ENCODE measurements around the gene CTNNB1.
A peak's percentile ranks its signal among the peaks of the same experiment; 100 is the strongest.
"Not testable (repeated sequence)": the region's sequence is repeated elsewhere in the genome, so short reads cannot be mapped to it uniquely, and the experiment has no call there.

The CTNNB1 gene

DNA sequence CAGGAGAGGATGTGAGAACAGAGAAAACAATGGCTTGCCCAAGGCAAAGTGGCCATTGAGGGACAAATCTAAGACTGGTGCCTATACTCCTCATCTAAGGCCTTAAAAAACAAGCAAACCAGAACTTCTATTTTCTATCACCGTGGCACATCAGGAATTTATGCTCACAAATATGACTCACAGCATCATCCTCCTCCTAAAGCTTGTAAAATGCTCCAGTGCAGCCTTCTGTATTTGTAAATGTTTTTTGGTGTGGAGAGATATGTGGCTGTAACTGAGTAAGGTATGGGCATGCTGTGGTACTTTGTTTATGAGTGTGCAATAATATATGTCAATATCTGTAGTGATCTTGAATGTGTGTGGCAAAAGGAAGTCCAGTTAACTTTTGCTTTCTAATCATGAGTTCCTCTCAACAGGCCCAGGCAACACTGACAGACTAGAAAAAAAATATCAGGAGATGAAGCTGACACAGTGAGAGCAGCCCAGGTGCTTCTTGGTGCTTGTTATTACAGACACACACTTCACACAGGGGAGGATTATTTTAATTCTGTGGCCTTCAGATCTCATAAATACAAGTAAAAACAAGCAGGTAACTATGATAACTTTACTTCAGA lies 60.3 kb downstream of the CTNNB1 start:
- peak; percentile 51 for DNase-seq

DNA sequence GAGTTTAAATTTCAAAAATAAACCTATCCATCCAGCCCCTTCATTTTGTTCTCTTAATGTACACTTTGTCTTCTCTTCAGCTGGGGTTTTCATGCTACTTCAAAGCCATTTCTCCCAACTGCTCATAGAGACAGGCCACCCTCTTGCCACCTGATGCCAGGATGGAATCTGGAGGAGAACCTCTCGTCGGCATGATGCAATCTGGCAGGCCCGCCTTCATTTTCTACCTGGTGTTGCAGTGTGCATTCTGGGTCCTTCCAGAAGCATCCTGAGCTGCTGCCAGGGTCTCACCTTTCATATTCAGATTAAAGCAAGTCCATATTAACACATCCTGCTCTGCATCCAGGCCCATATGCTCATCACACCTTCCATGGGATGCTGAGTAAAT lies 60.8 kb downstream of the CTNNB1 start:
- no peak for DNase-seq

DNA sequence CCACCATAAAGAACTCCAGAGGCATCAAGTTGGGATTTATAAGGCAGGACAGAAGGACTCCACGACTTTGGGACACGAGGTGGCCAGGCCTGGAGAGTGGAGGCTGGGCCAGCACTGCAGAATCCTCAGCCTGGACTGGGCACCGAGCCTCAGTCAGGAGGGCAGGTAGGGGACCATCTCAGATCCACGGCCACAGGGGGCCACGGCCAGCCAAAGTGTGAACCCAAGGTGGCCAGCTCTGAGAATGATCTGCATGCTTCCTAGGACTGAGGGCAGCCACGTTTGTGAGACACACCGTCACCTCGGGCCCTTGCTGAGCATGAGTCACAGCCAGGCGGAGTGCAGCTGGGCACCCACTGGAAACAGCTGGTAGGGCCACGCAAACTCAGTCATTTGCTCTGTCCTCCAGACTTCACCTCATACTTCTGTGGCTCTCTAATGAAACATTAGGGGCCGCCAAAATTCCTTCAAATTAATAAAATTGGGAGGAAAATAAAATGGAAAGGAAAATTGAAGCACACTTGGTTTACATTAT lies 65.8 kb downstream of the CTNNB1 start:
- peak; percentile 72 for DNase-seq

GRCh38 chr3:41265823-41266273 lies 66.5 kb downstream of the CTNNB1 start:
- DNase-seq, result peak; percentile 97

DNA sequence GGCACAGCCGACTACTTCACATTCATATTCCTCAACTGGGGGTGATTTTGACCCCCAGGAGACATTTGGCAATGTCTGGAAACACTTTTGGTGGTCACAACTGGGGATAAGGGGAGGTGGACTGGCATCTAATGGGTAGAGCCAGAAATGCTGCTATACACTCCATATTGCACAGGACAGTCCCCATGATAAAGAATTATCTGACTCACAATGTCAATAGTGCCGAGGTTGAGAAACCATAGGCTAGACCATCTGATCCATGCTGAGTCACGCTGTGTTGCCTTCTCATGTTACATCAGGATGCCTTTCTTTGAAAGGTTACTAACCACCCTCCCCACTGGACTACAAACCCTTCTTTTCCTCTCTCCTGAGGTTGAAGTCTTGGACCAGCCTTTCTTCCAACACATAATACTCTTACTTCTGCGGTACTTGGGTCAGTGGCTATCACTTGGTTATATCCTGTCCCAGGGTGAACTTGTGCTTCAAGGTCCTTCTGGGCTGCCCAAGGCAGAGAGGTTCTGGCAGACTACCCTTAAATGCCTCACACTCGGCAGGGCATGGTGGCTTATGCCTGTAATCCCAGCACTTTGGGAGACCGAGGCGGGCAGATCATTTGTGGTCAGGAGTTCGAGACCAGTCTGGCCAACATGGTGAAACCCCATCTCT lies 68.8 kb downstream of the CTNNB1 start:
- DNase-seq, result peak; percentile 98

DNA sequence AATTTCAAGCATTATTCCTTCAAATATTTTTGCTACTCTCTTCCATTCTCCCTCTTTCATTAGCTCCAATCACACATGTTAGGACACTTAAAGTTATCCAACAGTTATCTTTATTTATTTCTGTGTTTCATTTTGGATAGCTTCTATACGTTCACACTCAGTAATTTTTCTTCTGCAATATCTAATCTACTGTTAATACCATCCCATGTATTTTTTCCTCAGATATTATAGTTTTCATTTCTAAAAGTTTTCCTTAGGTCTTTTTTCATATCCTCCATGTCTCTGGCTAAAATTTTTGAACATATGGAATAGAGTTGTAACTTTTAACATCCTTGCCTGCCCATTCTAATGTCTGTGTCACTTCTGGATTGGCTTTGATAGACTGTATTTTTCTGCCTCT lies 73.4 kb downstream of the CTNNB1 start:
- DNase-seq, result no peak

- DNase-seq, result peak; percentile 96
These were observed 75.8 kb downstream of the CTNNB1 start for GRCh38 chr3:41274944-41275668.

- DNase-seq, result peak; percentile 17
These were observed 76.9 kb downstream of the CTNNB1 start for GRCh38 chr3:41276191-41276590.

DNA sequence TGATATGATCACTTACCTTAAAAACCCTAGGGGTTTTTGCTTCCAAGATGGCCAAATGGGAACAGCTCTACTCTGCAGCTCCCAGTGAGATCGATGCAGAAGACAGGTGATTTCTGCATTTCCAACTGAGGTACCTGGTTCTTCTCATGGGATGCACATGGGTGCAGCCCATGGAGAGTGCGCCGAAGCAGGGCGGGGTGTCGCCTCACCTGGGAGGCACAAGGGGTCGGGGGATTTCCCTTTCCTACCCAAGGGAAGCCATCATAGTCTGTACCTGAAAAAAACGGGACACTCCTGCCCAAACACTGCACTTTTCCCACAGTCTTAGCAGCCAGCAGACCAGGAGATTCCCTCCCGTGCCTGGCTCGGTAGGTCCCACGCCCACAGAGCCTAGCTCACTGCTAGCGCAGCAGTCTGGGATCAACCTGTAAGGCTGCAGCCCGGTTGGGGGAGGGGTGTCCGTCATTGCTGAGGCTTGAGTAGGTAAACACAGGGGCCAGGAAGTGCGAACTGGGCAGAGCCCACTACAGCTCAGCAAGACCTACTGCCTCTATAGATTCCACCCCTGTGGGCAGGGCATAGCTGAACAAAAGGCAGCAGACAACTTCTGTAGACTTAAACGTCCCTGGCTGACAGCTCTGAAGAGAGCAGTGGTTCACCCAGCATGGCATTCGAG lies 78.6 kb downstream of the CTNNB1 start:
- DNase-seq, result no peak

DNA sequence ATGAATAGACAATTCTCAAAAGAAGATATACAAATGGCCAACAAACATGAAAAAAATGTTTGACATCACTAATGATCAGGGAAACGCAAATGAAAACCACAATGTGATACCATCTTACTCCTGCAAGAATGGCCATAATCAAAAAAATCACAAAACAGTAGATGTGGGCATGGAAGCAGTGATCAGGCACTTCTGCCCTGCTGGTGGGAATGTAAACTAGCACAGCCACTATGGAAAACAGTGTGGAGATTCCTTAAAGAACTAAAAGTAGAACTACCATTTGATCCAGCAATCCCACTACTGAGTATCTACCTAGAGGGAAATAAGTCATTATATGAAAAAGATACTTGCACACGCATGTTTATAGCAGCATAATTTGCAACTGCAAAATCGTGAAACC lies 85.6 kb downstream of the CTNNB1 start:
- not testable (repeated sequence) for DNase-seq

- no peak for DNase-seq
These were observed 87.0 kb downstream of the CTNNB1 start for GRCh38 chr3:41286305-41286704.

DNA sequence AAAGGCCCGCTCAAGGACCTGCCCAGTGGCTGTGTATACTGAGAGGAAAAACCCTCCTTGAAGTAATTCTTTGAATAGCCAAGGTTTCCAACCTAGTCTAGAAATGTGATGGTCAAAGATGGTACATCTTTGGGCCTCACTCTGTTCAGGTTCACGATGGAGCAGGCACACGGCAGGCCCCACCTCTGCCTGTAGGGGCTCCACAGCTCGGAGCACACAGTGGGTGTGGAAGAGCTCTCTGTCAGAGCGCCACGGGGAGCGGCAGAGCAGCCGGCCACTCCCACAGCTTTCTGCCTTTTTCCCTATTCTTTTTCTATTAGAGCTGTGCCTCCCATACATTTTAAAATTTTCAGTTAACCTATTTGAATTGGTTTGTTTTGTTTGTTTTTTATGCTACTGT lies 89.5 kb downstream of the CTNNB1 start:
- DNase-seq, result no peak
